ENCODE results near the gene IQSEC1. TPM values are rescaled to one million over a fixed set of nuclear protein-coding genes. Genes with fewer than 3 reads are reported as not detected.

The IQSEC1 gene
- total RNA-seq, 1 donor from 2014 or later = 41.7 TPM

GRCh38 chr3:13012221-13012691 lies 61.0 kb downstream of the IQSEC1 start:
- Mint-ChIP-seq H3K36me3 (no peaks in the 10 kb centered on the region), H3K4me1 (peaks cover 14% of the 10 kb centered on the region), H3K27me3 (ENCODE audit: low read depth) (no peaks in the 10 kb centered on the region), H3K4me3 (no peak overlapping the region), H3K27ac (no peak overlapping the region), H3K9me3 (no peaks in the 10 kb centered on the region)
- DNase-seq (ENCODE audit: low spot score in 2 of 2, unreplicated experiment in 2 of 2) = no peak
- TF ChIP-seq CTCF (IDR thresholded peaks at IDR 0.05; ENCODE audit: unreplicated experiment) = no peak

- H3K36me3 Mint-ChIP-seq = no peaks in the 10 kb centered on the region
- H3K4me3 Mint-ChIP-seq = no peak overlapping the region
- H3K27ac Mint-ChIP-seq = no peak overlapping the region
- H3K4me1 Mint-ChIP-seq = peaks cover 14% of the 10 kb centered on the region
- no peaks in the 10 kb centered on the region for H3K9me3 Mint-ChIP-seq
- DNase-seq (ENCODE audit: low spot score in 2 of 2, unreplicated experiment in 2 of 2) = no peak
- TF ChIP-seq CTCF (IDR thresholded peaks at IDR 0.05; ENCODE audit: unreplicated experiment) = no peak
- no peaks in the 10 kb centered on the region for H3K27me3 Mint-ChIP-seq (ENCODE audit: low read depth)
Measured at GRCh38 chr3:13011573-13012220, 61.5 kb downstream of the IQSEC1 start.

GRCh38 chr3:13010780-13011572 lies 62.3 kb downstream of the IQSEC1 start:
- peaks cover 10% of the 10 kb centered on the region for H3K4me1 Mint-ChIP-seq
- no peak for TF ChIP-seq CTCF (IDR thresholded peaks at IDR 0.05; ENCODE audit: unreplicated experiment)
- DNase-seq (ENCODE audit: low spot score in 2 of 2, unreplicated experiment in 2 of 2) = no peak
- no peaks in the 10 kb centered on the region for H3K36me3 Mint-ChIP-seq
- no peaks in the 10 kb centered on the region for H3K9me3 Mint-ChIP-seq
- no peak overlapping the region for H3K4me3 Mint-ChIP-seq
- H3K27me3 Mint-ChIP-seq (ENCODE audit: low read depth) = no peaks in the 10 kb centered on the region
- H3K27ac Mint-ChIP-seq = no peak overlapping the region

GRCh38 chr3:13009946-13010315 lies 63.3 kb downstream of the IQSEC1 start:
- H3K27ac Mint-ChIP-seq = no peak overlapping the region
- TF ChIP-seq CTCF (IDR thresholded peaks at IDR 0.05; ENCODE audit: unreplicated experiment) = no peak
- no peak for DNase-seq (ENCODE audit: low spot score in 2 of 2, unreplicated experiment in 2 of 2)
- no peaks in the 10 kb centered on the region for H3K36me3 Mint-ChIP-seq
- no peaks in the 10 kb centered on the region for H3K27me3 Mint-ChIP-seq (ENCODE audit: low read depth)
- no peak overlapping the region for H3K4me3 Mint-ChIP-seq
- H3K4me1 Mint-ChIP-seq = peaks cover 12% of the 10 kb centered on the region
- H3K9me3 Mint-ChIP-seq = no peaks in the 10 kb centered on the region

GRCh38 chr3:13009132-13009945 lies 63.9 kb downstream of the IQSEC1 start:
- peaks cover 15% of the 10 kb centered on the region for H3K4me1 Mint-ChIP-seq
- no peaks in the 10 kb centered on the region for H3K27me3 Mint-ChIP-seq (ENCODE audit: low read depth)
- H3K4me3 Mint-ChIP-seq = no peak overlapping the region
- TF ChIP-seq CTCF (IDR thresholded peaks at IDR 0.05; ENCODE audit: unreplicated experiment) = no peak
- H3K36me3 Mint-ChIP-seq = no peaks in the 10 kb centered on the region
- no peak for DNase-seq (ENCODE audit: low spot score in 2 of 2, unreplicated experiment in 2 of 2)
- no peaks in the 10 kb centered on the region for H3K9me3 Mint-ChIP-seq
- H3K27ac Mint-ChIP-seq = no peak overlapping the region

All from mesothelial cell of epicardium (in vitro differentiated cells).